KMS-11 (cell line): ENCODE data around the gene WARS2.
"Not testable (repeated sequence)": the region's sequence is repeated elsewhere in the genome, so short reads cannot be mapped to it uniquely, and the experiment has no call there.

Experiments
- H2AFZ ChIP-seq: fragments of 200-600 bp; sonication (generic); 2 replicates; pipeline ENCODE4 v1.6.1; 2016; ENCODE audit warnings: antibody characterized with exemption, mixed run types, low read depth
- H3K27ac ChIP-seq: fragments of 200-600 bp; sonication (generic); 2 replicates; pipeline ENCODE4 v1.6.1; 2016; ENCODE audit warnings: mild to moderate bottlenecking, mixed run types
- H3K27me3 ChIP-seq: fragments of 200-600 bp; sonication (generic); 2 replicates; pipeline ENCODE4 v1.6.1; 2017; ENCODE audit warnings: mild to moderate bottlenecking, low read depth, mixed run types, moderate library complexity; ENCODE audit not compliant: insufficient read depth
- H3K36me3 ChIP-seq: fragments of 200-600 bp; sonication (generic); 2 replicates; pipeline ENCODE4 v1.6.1; 2017; ENCODE audit warnings: mild to moderate bottlenecking, mixed run types; ENCODE audit not compliant: insufficient read depth
- H3K4me1 ChIP-seq: fragments of 200-600 bp; sonication (generic); 2 replicates; pipeline ENCODE4 v1.6.1; 2016; ENCODE audit warnings: mild to moderate bottlenecking, low read depth, mixed run types; ENCODE audit not compliant: poor library complexity, severe bottlenecking
- H3K4me2 ChIP-seq: fragments of 200-600 bp; sonication (generic); 2 replicates; pipeline ENCODE4 v1.7.0; 2016; ENCODE audit warnings: mild to moderate bottlenecking, mixed run types
- H3K4me3 ChIP-seq: fragments of 200-600 bp; sonication (generic); IDR thresholded peaks from 2 replicates; pipeline ENCODE4 v1.6.1; 2017; ENCODE audit warnings: low read depth, low read length, mixed read lengths; ENCODE audit not compliant: insufficient read depth
- H3K79me2 ChIP-seq: fragments of 200-600 bp; sonication (generic); 2 replicates; pipeline ENCODE4 v1.6.1; 2016; ENCODE audit warnings: low read depth, mixed run types; ENCODE audit not compliant: insufficient read depth
- H3K9ac ChIP-seq: fragments of 200-600 bp; sonication (generic); 2 replicates; pipeline ENCODE4 v1.6.1; 2016; ENCODE audit warnings: mild to moderate bottlenecking, mixed run types
- H4K20me1 ChIP-seq: fragments of 200-600 bp; sonication (generic); 2 replicates; pipeline ENCODE4 v1.6.1; 2016; ENCODE audit warnings: mild to moderate bottlenecking, mixed run types; ENCODE audit not compliant: insufficient read depth
- TF ChIP-seq, protein P1 (sequence below): fragments of 200-600 bp; sonication (generic); conservative IDR thresholded peaks from 2 replicates; pipeline ENCODE4 v1.6.1; 2017; ENCODE audit warnings: low read depth, mild to moderate bottlenecking, antibody characterized with exemption, low read length, moderate library complexity, mixed read lengths

The WARS2 gene

DNA sequence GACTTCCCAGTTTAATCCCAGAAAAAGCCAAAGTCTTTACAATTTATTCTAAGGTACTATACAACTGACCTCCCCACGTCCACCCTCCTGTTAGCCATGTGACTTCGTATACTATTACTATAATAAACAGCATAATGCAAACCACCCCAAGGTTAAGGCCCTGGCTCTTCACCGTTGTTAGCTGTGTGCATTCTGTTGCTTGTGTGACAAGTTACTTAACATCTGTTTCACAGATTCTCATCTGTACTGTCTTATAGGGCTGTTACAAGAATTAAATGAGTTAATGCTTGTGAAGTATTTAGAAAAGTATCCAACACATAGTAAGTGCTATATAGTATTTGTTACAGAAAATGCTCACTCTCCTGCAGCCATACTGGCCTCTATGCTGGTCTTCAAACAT lies 15.7 kb downstream of the WARS2 start:
- no peak overlapping the region for H3K27ac ChIP-seq
- H3K4me2 ChIP-seq = no peak overlapping the region
- TF ChIP-seq, protein P1, sequence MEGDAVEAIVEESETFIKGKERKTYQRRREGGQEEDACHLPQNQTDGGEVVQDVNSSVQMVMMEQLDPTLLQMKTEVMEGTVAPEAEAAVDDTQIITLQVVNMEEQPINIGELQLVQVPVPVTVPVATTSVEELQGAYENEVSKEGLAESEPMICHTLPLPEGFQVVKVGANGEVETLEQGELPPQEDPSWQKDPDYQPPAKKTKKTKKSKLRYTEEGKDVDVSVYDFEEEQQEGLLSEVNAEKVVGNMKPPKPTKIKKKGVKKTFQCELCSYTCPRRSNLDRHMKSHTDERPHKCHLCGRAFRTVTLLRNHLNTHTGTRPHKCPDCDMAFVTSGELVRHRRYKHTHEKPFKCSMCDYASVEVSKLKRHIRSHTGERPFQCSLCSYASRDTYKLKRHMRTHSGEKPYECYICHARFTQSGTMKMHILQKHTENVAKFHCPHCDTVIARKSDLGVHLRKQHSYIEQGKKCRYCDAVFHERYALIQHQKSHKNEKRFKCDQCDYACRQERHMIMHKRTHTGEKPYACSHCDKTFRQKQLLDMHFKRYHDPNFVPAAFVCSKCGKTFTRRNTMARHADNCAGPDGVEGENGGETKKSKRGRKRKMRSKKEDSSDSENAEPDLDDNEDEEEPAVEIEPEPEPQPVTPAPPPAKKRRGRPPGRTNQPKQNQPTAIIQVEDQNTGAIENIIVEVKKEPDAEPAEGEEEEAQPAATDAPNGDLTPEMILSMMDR = no peak
- H3K9ac ChIP-seq = no peak overlapping the region
- H3K79me2 ChIP-seq = no peaks in the 10 kb centered on the region
- H3K36me3 ChIP-seq = no peaks in the 10 kb centered on the region
- no peak overlapping the region for H2AFZ ChIP-seq
- H3K27me3 ChIP-seq = no peaks in the 10 kb centered on the region
- no peaks in the 10 kb centered on the region for H3K4me1 ChIP-seq
- no peak overlapping the region for H3K4me3 ChIP-seq
- H4K20me1 ChIP-seq = no peaks in the 10 kb centered on the region

GRCh38 chr1:119121872-119122271 lies 18.6 kb downstream of the WARS2 start:
- H3K27ac ChIP-seq, H4K20me1 ChIP-seq, H3K79me2 ChIP-seq, H3K36me3 ChIP-seq, H3K4me3 ChIP-seq, H3K4me2 ChIP-seq, H3K27me3 ChIP-seq, H3K4me1 ChIP-seq, H3K9ac ChIP-seq, H2AFZ ChIP-seq: not testable (repeated sequence)

GRCh38 chr1:119116725-119117124 lies 23.7 kb downstream of the WARS2 start:
- Histone ChIP-seq H3K27me3 (no peaks in the 10 kb centered on the region), H3K9ac (no peak overlapping the region), H2AFZ (no peak overlapping the region), H3K4me2 (no peak overlapping the region), H3K27ac (no peak overlapping the region), H4K20me1 (no peaks in the 10 kb centered on the region), H3K4me1 (no peaks in the 10 kb centered on the region), H3K4me3 (no peak overlapping the region), H3K36me3 (no peaks in the 10 kb centered on the region), H3K79me2 (no peaks in the 10 kb centered on the region)
- TF ChIP-seq, protein P1 = no peak

GRCh38 chr1:119115736-119116135 lies 24.7 kb downstream of the WARS2 start:
- no peak overlapping the region for H3K4me3 ChIP-seq
- H3K27ac ChIP-seq = no peak overlapping the region
- H3K4me1 ChIP-seq = no peaks in the 10 kb centered on the region
- H3K27me3 ChIP-seq = no peaks in the 10 kb centered on the region
- no peaks in the 10 kb centered on the region for H3K36me3 ChIP-seq
- H2AFZ ChIP-seq = no peak overlapping the region
- TF ChIP-seq, protein P1 = no peak
- no peaks in the 10 kb centered on the region for H4K20me1 ChIP-seq
- no peaks in the 10 kb centered on the region for H3K79me2 ChIP-seq
- H3K4me2 ChIP-seq = no peak overlapping the region
- H3K9ac ChIP-seq = no peak overlapping the region

DNA sequence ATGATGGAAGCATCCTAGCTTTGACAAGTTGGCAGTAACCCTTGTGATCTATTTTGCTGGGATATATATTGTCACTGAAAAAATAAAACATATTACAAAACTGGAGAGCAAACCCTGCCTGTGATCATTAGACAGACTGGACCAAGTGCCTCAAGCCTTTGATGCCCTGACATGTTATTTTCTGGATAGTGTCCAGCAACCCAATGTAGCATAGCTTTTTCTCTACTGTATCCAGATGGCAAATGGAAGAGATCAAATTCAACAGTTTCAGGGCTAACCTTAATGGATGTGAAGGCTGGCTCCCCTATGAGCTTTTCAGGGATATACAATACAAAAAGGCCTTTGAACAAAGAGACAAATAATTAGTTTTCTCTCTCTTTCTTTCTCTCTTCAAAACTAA lies 25.1 kb downstream of the WARS2 start:
- Histone ChIP-seq H3K4me3 (no peak overlapping the region), H4K20me1 (no peaks in the 10 kb centered on the region), H3K79me2 (no peaks in the 10 kb centered on the region), H3K4me1 (no peaks in the 10 kb centered on the region), H3K27ac (no peak overlapping the region), H3K27me3 (no peaks in the 10 kb centered on the region), H2AFZ (no peak overlapping the region), H3K36me3 (no peaks in the 10 kb centered on the region), H3K4me2 (no peak overlapping the region), H3K9ac (no peak overlapping the region)
- TF ChIP-seq, protein P1 = no peak
